ENCODE measurements around the gene ANKRD18B.
A peak's percentile ranks its signal among the peaks of the same experiment; 100 is the strongest.
"Not testable (repeated sequence)": the region's sequence is repeated elsewhere in the genome, so short reads cannot be mapped to it uniquely, and the experiment has no call there.

ANKRD18B gene

DNA sequence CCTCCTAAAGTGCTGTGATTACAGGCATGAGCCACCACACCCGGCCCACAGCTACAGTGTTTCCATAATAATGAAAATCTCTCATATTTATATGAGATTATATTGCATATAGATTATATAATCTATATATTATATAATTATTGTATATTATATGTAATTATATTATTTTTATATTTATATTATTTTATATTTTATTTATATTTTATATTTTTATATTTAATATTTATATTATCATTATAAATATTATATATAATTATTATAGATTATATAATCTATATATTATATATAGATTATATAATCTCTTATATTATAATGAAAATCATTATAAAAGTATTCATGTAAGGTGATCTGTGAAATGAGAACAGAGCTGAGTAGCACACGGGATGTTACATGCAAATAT, 11.5 kb downstream of the ANKRD18B start:
- no peak for DNase-seq

DNA sequence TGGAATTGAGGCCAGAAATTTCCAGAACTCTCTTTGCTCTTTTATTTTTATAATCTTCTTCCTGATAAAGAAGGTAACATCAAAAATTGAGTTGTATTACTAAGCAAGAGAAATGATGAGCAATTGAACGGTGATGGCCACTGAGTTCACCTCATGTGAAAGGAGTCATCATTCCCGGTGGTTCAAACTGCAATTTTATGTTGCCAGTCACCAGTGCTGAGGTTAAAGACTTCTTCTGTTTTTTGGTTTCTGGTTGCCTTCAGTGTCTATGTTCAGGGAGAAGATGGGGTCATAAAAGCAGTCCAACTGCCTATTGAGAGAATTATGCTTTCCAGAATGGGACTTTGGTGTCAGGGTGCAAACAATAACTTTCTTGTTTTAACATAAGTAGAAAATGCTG, 19.4 kb downstream of the ANKRD18B start:
- DNase-seq: not testable (repeated sequence)

DNA sequence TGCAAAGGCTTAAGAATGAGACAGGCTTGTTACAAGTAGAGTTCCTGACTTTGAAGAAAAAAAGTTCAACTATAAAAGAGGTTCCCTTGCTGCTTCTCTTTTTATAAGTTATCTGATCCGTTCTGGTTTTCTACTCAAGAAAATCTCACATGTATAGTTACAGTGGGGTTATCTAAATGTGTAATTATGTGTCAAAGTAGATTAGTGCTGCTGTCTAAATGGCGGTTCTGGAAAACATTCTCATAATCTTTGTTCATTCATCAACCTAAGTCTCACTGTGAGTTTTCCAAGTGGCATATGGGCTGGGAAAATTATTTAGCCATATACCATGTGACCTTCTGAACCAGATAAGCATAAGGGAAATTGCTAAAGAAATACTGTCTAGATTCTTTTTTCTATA, 21.7 kb downstream of the ANKRD18B start:
- DNase-seq: not testable (repeated sequence)

DNA sequence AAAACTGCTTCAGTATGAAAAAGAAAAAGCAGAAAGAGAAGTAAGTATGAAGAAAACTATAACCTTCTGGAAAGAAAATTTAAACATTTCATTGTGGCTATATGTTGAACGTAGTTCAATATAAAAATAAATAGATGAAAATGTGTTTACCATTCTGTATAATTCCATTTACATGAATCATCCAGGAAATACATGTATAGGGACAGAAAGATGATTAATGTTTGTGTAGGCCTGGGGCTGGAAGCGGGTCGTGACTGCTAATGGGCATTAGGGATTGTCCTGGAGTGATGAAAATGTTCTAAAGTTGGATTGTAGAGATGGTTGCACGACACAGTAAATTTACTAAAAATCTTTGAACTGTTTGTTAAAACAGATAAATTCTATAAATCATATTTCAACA, 24.8 kb downstream of the ANKRD18B start:
- not testable (repeated sequence) for DNase-seq

DNA sequence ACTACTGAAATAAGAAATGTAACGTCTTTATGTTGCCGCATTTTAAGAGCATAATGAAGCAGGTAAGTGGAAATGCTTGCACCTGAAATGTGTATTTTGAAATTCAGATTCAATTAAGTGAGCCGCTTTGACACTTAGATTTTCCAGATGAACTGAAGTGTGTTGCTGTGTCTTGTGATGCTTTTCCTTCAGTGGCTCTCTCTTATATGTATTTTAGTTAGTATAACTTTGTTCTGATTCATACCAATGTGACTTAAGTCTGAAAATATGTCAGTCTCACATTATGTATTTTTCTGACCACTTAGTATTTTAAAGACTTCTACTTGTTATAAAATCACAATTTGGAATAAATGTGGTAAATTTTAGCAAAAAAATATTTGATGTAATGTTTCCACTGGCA, 25.4 kb downstream of the ANKRD18B start:
- DNase-seq: not testable (repeated sequence)

DNA sequence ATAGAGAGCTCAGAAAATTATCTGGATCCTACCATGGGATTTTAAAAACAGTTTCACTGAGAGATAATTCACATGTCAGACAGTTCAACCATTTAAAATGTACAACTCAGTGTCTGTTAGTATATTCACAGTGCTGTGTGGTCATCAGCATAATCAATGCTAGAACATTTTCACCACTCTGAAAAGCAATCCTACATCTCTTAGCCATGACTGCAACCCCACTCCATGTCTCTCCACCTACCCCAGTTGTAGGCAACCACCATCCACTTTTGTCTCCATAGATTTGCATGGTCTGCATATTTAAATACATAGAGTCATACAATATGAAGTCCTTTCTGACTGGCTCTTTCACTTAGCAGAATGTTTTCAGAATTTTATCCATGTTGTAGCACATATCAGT, 27.1 kb downstream of the ANKRD18B start:
- DNase-seq: not testable (repeated sequence)

DNA sequence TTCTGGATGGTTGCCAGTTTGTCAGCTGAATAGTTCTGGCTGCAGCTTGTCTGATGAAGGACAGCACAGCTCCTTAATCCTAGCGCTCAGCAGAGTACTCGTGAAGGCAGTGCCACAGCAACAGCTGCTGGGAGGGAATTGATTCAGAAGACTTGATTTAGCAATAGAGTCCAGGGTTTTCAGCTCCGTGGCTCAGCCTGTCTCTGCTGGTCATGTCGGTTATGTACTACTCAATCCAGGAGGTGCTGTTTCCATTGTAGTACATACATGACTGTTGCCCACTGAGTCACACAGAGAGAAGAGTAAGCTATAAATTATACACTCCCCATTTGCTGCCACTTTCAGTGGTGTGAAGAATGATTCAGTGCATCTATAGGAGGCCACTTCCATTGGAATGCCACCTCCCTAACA, 28.3 kb downstream of the ANKRD18B start:
- DNase-seq: peak; percentile 24

DNA sequence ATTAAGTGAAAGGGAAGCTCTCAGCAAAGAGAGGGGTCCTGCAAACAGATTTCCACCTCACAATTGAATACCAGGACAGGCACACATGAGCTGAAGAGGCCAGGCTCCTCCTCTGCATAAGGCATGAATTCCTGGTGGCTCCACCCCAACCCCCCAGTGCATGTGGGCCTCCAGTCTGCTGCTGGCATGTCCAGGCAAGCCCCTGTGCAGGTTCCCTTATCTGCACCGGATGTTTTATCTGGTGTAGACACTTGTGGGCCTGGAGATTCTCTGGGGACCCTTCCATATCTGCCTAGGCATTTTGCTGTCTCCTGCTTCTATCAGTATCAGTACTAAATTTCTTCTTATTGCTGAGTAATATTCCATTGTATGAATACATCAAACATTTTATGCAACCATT, 36.2 kb downstream of the ANKRD18B start:
- DNase-seq: peak; percentile 74

DNA sequence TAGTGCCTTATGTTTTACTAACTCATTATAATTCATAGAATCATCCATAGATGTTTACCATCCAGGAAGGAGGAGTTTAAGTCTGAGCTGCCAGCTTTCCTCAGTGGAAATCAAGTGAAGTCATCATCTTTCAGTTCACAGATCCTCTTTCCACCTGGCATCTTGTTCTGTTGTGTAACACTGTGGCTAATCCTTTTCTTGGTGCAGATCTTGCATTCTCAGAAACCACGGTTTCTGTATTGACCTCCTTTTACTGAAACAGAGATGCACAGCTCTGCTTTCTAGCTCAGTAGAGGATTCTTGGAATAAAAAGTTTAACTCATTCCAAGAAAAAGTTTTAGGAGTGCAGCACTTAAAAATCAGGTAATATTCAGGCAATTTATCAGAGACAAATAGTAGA, 38.1 kb downstream of the ANKRD18B start:
- DNase-seq: peak; percentile 24

DNA sequence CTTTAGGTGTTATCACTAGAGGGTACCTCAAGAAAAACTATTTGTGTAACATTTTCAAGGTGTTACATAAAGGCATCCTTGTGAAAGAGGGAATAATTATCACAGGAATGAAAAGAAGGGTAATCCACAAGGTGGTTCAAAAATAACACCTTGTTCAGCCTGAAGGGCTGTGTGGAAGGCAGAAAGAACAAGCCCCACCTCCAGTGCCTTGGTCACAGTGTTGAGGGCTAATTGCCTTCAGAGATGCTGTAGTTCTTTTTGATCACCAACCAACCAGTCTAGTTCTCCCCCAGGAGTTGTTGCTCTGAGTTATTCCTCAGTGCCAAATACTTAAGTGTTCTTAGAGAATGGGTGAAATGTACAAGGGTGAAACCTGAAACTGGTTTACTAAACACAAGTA, 43.7 kb downstream of the ANKRD18B start:
- DNase-seq: not testable (repeated sequence)

DNA sequence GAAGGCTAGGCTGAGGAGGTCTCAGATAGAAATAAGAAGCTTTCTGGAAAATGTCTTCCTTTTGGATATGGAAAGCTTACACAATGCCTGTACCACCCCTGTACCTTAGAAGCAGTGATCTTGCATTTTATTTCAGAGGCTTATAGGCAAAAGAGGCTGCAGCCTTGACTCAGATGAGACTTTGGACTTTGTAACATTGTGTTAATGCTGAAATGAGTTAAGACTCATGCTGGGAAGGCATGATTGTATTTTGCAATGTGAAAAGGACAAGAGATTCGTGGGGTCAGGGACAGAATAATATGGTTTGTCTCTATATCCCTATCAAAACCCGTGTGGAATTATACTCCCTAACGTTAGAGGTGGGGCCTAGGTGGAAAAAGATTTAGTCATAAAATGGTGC, 53.7 kb downstream of the ANKRD18B start:
- not testable (repeated sequence) for DNase-seq

DNA sequence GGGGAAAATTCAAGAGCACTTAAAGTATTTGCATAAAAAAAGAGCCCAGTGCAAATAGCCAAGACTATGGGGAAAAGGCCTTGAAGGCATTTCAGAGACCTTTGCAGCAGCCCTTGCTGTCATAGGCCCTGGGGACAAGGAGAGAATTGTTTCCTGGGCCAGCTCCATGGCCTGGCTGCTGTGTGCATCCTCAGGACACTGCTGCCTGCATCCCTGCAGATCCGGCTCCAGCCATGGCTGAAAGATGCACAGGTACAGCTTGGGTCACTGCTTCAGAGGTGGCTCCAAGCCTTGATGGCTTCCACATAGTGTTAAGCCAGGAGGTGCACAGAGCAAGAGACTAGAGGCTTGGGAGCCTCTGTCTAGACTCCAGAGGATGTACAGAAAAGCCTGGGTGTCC, 55.9 kb downstream of the ANKRD18B start:
- not testable (repeated sequence) for DNase-seq

DNA sequence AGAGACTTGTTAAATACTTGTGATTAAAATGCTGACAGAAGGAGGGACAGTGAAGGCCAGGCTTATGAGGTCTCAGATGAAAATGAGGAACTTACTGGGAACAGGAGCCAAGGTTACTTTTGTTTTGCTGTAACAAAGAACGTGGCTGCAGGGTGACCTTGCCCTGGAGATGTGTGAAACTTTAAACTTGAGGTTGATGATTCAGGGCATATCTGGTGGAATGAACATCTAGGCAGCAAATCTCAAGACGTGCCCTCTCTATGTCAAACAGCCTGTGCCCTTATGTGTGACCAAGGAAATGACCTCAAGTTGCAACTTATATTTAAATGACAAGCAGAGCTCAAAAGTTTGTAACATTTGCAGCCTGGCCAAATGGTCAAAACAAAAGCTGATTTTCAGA, 58.6 kb downstream of the ANKRD18B start:
- peak; percentile 52 for DNase-seq

DNA sequence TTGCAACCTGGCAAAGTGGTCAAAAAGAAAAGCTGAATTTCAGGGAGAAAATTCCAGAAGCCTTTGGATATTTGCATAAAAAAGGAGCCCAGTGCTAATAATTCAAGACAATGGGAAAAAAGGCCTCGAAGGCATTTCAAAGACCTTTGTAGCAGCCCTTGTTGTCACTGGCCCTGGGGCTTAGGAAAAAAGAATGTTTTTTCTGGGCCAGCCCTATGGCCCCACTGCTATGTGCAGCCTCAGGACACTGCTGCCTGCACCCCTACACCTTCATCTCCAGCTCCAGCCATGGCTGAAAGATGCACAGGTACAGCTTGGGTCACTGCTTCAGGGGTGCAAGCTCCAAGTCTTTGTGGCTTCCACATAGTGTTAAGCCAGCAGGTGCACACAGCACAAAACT, 62.1 kb downstream of the ANKRD18B start:
- DNase-seq: not testable (repeated sequence)

DNA sequence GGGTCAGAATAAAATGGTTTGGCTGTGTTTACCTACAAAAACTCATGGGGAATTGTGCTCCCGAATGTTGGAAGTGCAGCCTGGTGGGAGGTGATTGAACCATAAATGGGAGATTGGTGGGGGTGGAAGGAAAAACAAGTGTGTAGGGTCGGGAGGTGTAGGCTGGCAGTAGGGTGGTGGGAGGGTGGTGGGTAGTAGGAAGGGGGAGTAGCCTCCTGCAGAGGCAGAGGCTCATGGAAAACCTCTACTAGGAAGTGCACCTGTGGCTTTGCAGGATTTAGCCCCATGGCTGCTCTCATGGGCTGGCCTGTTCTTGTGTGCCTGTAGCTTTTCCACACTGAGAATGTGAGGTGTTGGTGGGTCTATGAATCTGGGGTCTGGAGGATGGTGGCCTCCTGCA, 63.7 kb downstream of the ANKRD18B start:
- not testable (repeated sequence) for DNase-seq

DNA sequence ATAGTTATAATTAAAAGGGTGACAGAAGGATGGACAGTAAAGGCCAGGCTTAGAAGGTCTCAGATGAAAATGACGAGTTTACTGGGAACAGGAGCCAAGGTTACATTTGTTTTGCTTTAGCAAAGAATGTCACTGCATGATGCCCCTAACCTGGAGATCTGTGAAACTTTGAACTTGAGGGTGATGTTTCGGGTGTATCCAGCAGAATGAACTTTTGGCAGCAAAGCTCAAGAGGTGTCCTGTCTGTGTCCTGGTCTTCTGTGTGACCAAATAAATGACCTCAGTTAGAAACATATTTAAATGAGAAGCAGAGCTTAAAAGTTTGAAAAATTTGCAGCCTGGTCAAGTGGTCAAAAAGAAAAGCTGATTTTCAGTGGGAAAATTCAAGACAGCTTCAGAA, 64.8 kb downstream of the ANKRD18B start:
- not testable (repeated sequence) for DNase-seq

DNA sequence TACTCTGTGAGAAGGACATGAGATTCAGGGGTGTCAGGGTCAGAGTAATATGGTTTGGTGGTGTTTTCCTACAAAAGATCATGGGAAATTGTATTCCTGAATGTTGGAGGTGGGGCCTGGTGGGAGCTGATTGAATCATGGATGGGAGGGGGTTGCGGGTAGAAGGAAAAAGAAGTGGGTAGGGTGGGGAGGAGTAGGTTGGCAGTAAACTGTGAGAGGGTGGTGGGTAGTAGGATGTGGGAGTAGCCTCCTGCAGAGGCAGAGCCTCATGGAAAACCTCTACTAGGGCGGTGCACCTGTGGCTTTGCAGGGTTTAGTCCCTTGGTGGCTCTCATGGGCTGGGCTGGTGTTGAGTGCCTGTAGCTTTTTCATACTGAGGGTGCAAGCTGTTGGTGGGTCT, 66.8 kb downstream of the ANKRD18B start:
- DNase-seq: not testable (repeated sequence)

DNA sequence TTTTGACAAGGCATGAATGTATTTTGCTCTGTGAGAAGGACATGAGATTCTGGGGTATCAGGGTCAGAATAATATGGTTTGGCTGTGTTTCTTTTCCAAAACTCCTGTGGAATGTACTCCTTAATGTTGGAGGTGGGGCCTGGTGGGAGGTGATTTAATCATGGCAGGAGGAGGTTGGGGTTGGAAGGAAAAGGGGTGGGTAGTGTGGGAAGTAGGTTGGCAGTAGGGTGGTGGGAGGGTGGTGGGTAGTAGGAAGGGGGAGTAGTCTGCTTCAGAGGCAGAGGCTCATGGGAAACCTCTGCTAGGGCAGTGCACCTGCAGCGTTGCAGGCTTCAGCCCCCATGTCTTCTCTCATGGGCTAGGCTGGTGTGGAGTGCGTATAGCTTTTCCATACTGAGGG, 72.9 kb downstream of the ANKRD18B start:
- DNase-seq: not testable (repeated sequence)

DNA sequence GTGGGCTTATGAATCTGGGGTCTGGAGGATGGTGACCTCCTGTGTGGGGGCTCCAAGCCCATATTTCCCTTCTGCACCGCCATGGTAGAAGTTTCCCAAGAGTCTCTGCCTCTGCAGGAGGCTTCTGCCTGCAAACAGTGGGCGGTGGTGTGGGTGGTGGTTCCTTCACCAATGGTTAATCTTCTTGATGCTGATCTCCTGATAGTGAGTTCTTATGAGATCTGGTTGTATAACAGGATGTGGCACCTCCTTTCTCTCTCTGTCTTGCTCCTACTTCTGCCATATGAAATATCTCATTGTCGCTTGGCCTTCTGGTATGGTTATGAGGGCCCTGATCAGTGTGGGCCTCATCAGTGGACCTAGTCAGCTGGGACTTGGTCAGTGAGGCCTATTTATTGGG, 73.3 kb downstream of the ANKRD18B start:
- peak; percentile 65 for DNase-seq

DNA sequence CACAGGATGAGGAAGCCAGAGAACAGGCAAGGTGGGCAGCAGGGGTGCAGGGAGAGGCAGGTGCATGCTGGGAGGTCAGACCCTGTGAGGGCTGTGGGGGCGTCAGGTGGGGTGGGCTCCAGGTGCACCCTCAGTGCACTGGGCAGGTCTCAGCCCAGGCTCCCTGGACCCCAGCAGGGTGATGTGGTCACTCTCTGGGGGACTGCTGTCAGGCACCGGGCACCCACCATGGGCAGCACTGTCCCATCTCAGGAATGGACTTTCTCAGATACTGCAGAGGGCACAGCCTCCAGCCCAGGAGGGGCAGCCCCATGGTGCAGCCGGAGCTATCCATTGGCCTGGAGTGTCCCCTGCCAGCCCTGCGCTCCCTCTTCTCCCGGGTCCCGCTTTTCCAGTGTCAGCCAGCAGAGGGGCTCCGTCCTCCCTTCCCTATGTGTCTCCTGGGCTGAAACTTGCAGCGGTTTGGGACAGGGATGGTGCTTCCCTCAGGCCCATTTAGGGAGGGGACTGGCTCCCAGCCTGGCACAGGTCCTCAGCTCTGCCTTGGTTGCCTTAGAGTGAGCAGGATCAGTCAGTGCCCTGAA, 74.8 kb downstream of the ANKRD18B start:
- not testable (repeated sequence) for DNase-seq

DNA sequence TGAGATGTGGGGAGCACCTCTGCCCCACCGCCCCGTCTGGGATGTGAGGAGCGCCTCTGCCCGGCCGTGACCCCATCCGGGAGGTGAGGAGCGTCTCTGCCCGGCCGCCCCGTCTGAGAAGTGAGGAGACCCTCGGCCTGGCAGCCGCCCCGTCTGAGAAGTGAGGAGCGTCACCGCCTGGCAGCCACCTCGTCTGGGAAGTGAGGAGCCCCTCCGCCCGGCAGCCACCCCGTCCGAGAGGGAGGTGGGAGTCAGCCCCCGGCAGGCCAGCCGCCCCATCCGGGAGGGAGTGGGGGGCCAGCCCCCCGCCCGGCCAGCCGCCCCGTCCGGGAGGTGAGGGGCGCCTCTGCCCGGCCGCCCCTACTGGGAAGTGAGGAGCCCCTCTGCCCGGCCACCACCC, 76.9 kb downstream of the ANKRD18B start:
- DNase-seq: not testable (repeated sequence)

DNA sequence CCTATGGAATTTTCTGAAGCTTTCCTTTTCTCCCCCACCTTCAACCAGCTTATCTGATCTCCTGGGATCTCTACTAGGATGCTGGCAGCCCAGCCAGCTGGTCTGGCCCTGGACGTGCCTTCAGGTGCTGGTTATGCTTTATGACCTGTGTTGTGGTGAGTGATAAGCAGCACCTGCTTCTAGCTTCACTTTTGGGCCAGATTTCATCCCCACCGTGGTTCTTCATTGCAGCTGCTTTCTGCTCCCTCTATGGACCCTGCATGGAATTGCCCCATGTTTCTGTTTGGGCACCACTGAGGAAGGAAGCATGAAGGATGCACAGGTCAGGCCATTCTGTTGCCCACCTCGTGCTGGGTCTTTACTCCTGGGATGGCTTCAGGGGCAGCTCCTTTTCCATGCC, 80.2 kb downstream of the ANKRD18B start:
- DNase-seq: peak; percentile 27

DNA sequence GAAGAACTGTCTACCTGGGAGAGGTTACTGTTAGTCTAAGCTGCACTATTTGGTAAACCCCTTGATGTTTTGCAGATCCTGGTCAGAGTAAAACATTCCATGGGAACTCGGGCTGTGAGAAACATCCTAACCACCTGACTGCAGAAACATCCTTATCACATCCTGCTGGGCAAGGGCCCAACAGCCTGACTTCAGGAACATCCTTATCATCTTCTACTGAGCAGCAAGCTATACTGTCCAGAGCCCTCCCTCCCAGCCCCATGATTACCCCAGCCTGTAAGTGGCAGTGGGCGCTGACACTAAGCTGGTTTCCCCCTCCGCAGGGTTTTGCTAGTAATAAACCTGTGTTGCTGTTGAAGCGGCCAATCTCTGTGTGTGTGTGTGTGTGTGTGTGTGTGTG, 80.9 kb downstream of the ANKRD18B start:
- not testable (repeated sequence) for DNase-seq

DNA sequence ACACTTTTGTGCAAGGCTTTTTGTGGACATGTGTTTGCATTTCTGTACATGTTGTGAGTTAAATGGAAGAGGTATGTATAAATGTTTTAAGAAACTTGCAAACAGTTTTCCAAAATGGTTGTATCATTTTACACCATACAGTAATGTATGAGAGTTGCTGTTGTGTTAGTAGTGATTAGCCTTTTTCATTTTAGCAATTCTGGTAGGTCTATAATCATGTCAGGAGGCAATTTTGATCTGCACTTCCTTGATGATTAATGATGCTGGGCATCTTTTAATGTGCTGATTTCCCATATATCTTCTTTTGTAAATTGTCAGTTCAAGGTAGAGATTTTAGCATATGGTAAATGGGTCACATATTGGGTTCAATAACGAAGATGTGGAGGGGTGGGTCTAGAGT, 87.3 kb downstream of the ANKRD18B start:
- no peak for DNase-seq

DNA sequence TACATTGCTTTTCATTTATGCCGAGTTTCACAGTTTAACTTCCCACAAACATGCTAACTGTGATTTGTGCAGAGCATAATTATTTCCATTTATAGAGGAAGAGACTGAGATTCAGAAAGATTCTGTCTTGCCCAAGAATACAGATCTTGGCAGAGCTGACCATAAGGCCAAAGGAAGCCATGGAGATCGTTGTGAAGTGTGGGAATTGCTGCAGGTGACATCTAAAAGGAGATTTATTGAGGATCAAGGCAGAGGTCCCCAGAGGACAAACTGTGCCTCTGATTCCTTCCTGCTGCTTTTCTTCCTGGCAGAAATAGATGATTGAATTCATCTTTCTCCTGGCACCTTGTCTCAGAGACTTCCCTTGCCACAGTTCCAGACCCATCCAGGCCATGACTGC, 88.4 kb downstream of the ANKRD18B start:
- not testable (repeated sequence) for DNase-seq

Data from hematopoietic multipotent progenitor cell treated with erythropoietin and hydrocortisone succinate and interleukin-3 and kit ligand, for 4 days (in vitro differentiated cells).